Natural killer cell (primary cell): ENCODE data around the gene PUS10. TPM values are rescaled to one million over a fixed set of nuclear protein-coding genes. Genes with fewer than 3 reads are reported as not detected.

Source experiments
- ATAC-seq, 3 donors: fragments of 150-1000 bp in 2 of 3; fragments of 200-7000 bp in 1 of 3; cut with Tn5 transposase; 1 replicate in 1 of 3; 2 replicates in 2 of 3; pipeline ENCODE4 v1.10.0; 2021; ENCODE audit warnings: mild to moderate bottlenecking in 2 of 3, moderate library complexity in 2 of 3
- DNase-seq, 2 donors: peaks; one replicate each; pipeline versions ENCODE4 v3.0.0 to v3.0.0-alpha.2; 2013 to 2021; ENCODE audit warnings: mixed read lengths in 1 of 2
- H3K27ac ChIP-seq: one replicate; pipeline ENCODE4 v1.5.1; 2013; ENCODE audit warnings: mild to moderate bottlenecking, low read length
- H3K27me3 ChIP-seq: one replicate; pipeline ENCODE4 v1.6.1; 2013; ENCODE audit warnings: low read length; ENCODE audit not compliant: control insufficient read depth, insufficient read depth
- H3K36me3 ChIP-seq: one replicate; pipeline ENCODE4 v1.6.1; 2013; ENCODE audit warnings: low read length; ENCODE audit not compliant: control insufficient read depth, insufficient read depth
- H3K4me1 ChIP-seq: one replicate; pipeline ENCODE4 v1.6.1; 2013; ENCODE audit warnings: low read length; ENCODE audit not compliant: control insufficient read depth, insufficient read depth
- H3K4me3 ChIP-seq: one replicate; pipeline ENCODE4 v1.5.1; 2013; ENCODE audit warnings: low read length
- H3K9me3 ChIP-seq: one replicate; pipeline ENCODE4 v1.6.1; 2013; ENCODE audit warnings: low read length; ENCODE audit not compliant: control insufficient read depth, insufficient read depth
- H3K27ac Mint-ChIP-seq, 2 donors: one replicate each; pipeline ENCODE4 v1.8.0; 2022; ENCODE audit warnings: mild to moderate bottlenecking in 2 of 2, mixed read lengths in 2 of 2, moderate library complexity in 1 of 2
- H3K27me3 Mint-ChIP-seq, 2 donors: one replicate each; pipeline ENCODE4 v1.8.0; 2022; ENCODE audit warnings: low read depth in 2 of 2, mixed read lengths in 2 of 2
- H3K36me3 Mint-ChIP-seq: one replicate; pipeline ENCODE4 v1.8.0; 2022; ENCODE audit warnings: mixed read lengths
- H3K4me1 Mint-ChIP-seq, 2 donors: one replicate each; pipeline ENCODE4 v1.8.0; 2022; ENCODE audit warnings: mixed read lengths in 2 of 2
- H3K4me3 Mint-ChIP-seq: one replicate; pipeline ENCODE4 v1.8.0; 2022; ENCODE audit warnings: mild to moderate bottlenecking, moderate library complexity, mixed read lengths
- H3K9me3 Mint-ChIP-seq, 2 donors: one replicate each; pipeline ENCODE4 v1.8.0; 2022; ENCODE audit warnings: mixed read lengths in 2 of 2
- WGBS: methylation state at CpG from one replicate; pipeline ENCODE4 v1.1.7; 2013; ENCODE audit warnings: missing lambda C conversion rate; ENCODE audit not compliant: insufficient coverage; 5-methylcytosine and 5-hydroxymethylcytosine counted together
- intact Hi-C: fragments of 100-400 bp; cut with micrococcal nuclease; formaldehyde crosslinking; loops from one replicate; pipeline ENCODE4 v1.14.2; 2022
- total RNA-seq, 4 donors: library from RNA; stranded (reverse); fragments of 120-200 nt in 1 of 4; gene quantifications; one replicate each; pipeline versions ENCODE4 v1.2.3 to v1.2.4, GENCODE V29; 2013 to 2022
- TF ChIP-seq, protein P1 (sequence below): fragments of 200-600 bp; IDR thresholded peaks from one replicate; pipeline ENCODE4 v1.8.0; 2022; ENCODE audit warnings: antibody characterized with exemption

Gene PUS10
- total RNA-seq, 3 donors from 2014 or later (not counting 1 experiment from before 2014, with no cell fraction given), result 7.2 to 15.2 (median 8.4) TPM

DNA sequence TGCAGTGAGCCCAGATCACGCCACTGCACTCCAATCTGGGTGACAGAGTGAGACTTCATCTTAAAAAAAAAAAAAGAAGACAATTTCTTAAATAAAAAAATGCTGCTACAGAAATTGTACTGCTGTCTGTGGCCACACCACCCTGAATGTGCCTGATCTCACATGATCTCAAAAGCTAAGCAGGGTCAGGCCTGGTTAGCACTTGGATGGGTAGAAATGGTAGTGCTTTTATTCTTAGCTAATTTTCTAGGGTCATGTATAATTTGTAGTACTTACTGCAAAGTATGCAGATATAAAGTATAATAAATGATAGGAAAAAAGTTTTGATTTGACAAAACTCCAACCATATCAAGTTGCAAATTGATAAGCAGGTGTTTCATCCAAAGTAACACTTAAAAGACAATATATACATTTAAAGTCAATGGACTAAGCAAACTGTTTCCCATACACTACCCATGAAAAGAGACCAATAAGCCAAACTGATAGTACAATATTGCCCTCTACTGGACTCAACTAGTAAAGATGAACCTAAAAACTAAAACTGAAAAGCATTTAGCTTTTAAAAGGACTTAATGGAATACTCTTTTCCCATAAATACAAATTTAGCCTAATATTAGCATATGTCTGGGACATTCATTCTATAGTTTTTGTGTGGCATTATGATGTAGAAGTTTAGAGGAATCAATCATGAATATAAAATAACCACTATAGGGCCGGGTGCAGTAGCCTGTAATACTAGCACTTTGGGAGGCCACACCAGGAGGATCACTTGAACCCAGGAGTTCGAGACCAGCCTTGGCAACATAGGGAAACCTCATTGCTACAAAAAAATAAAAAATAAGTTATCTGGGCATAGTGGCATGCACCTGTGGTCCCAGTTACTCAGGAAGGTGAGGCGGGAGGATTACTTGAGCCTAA, 19.2 kb downstream of the PUS10 start:
- no peaks in the 10 kb centered on the region for H3K9me3 ChIP-seq
- TF ChIP-seq, protein P1, sequence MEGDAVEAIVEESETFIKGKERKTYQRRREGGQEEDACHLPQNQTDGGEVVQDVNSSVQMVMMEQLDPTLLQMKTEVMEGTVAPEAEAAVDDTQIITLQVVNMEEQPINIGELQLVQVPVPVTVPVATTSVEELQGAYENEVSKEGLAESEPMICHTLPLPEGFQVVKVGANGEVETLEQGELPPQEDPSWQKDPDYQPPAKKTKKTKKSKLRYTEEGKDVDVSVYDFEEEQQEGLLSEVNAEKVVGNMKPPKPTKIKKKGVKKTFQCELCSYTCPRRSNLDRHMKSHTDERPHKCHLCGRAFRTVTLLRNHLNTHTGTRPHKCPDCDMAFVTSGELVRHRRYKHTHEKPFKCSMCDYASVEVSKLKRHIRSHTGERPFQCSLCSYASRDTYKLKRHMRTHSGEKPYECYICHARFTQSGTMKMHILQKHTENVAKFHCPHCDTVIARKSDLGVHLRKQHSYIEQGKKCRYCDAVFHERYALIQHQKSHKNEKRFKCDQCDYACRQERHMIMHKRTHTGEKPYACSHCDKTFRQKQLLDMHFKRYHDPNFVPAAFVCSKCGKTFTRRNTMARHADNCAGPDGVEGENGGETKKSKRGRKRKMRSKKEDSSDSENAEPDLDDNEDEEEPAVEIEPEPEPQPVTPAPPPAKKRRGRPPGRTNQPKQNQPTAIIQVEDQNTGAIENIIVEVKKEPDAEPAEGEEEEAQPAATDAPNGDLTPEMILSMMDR, result peak; percentile 86
- Mint-ChIP-seq H3K4me1 (peaks cover 6 to 9% of the 10 kb centered on the region in 2 donors), H3K36me3 (no peaks in the 10 kb centered on the region), H3K27me3 (no peaks in the 10 kb centered on the region), H3K9me3 (no peaks in the 10 kb centered on the region), H3K27ac (peak overlapping the region; percentile 24 to 48), H3K4me3 (no peak overlapping the region)
- ATAC-seq (peak; percentile 90 to 93 (median 91)), DNase-seq (peak; percentile 55 to 79)
- WGBS, result 82% methylated on average over 3 of the region's 4 CpGs
- H3K36me3 ChIP-seq, result no peaks in the 10 kb centered on the region
- no peaks in the 10 kb centered on the region for H3K27me3 ChIP-seq
- H3K27ac ChIP-seq, result no peak overlapping the region
- H3K4me3 ChIP-seq, result no peak overlapping the region
- intact Hi-C loops, result loop anchor here (1.0 kb wide), 3 partner anchors 180 to 292 kb away; no protein-coding TSS in a partner anchor
- H3K4me1 ChIP-seq, result no peaks in the 10 kb centered on the region

DNA sequence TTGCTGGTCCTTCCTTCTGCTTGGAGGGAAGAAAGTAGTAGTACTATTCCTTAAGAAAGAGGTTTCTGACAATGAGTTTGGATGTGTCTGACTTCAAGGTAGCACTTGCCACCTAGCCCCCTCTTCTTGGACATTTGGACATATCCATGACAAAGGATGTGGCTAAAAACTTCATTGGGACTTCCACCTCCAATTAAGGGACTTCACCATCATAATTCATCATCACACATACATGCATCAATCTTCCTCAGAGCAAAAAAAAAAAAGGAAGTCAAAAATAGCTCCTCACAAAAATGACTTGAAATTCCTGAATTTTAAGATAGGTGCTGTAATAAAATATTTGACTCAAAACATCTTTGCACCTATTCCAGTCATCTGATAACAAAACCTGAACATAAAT, 23.9 kb downstream of the PUS10 start:
- Histone ChIP-seq H3K36me3 (no peaks in the 10 kb centered on the region), H3K4me3 (no peak overlapping the region), H3K9me3 (peaks cover 5% of the 10 kb centered on the region), H3K27me3 (no peaks in the 10 kb centered on the region), H3K27ac (no peak overlapping the region), H3K4me1 (peaks cover 4% of the 10 kb centered on the region)
- DNase-seq (no peak), ATAC-seq (no peak)
- Mint-ChIP-seq H3K36me3 (no peaks in the 10 kb centered on the region), H3K4me1 (peaks cover 16 to 23% of the 10 kb centered on the region in 2 donors), H3K9me3 (no peaks in the 10 kb centered on the region), H3K27ac (peak overlapping the region; percentile 59 to 98), H3K27me3 (no peaks in the 10 kb centered on the region), H3K4me3 (peak overlapping the region; percentile 6)
- TF ChIP-seq, protein P1, result no peak
- intact Hi-C loops, result no loop called here

DNA sequence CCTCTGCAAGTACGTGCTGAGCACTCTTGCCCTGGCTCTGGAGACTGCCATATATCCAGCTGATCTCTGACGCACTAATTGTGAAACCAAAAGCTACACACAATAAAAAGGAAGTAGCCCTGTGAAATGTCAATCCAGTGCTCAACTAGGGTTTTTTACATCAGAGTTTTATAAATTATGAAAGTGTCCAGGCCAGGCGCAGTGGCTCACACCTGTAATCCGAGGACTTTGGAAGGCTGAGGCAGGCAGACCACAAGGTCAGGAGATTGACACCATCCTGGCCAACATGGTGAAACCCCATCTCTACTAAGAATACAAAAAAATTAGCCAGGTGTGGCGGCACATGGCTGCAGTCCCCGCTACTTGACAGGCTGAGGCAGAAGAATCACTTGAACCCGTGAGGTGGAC, 25.1 kb downstream of the PUS10 start:
- 16% methylated on average over 7 of the region's 7 CpGs for WGBS
- Mint-ChIP-seq H3K27me3 (no peaks in the 10 kb centered on the region), H3K9me3 (no peaks in the 10 kb centered on the region), H3K4me3 (peak overlapping the region; percentile 82), H3K27ac (peak overlapping the region; percentile 93 to 98), H3K4me1 (peaks cover 16 to 20% of the 10 kb centered on the region in 2 donors), H3K36me3 (no peaks in the 10 kb centered on the region)
- Histone ChIP-seq H3K4me3 (peak overlapping the region; percentile 23), H3K36me3 (no peaks in the 10 kb centered on the region), H3K4me1 (peaks cover 4% of the 10 kb centered on the region), H3K27ac (peak overlapping the region; percentile 87), H3K27me3 (no peaks in the 10 kb centered on the region), H3K9me3 (peaks cover 5% of the 10 kb centered on the region)
- DNase-seq (peak; percentile 40 to 71), ATAC-seq (peak; percentile 98 to 100 (median 99))
- intact Hi-C loops, result loop anchor here (2.0 kb wide), 2 partner anchors 38 to 112 kb away; partner anchors contain the start of gene REL
- TF ChIP-seq, protein P1, result no peak
